Gastroesophageal sphincter (tissue), 4 donors: ENCODE measurements around the gene ADCY10. TPM values are rescaled to one million over a fixed set of nuclear protein-coding genes. Genes with fewer than 3 reads are reported as not detected.

Experiments used
- ATAC-seq: fragments of 150-250 bp; one replicate; pipeline ENCODE4 v1.9.1; 2016; ENCODE audit warnings: mild to moderate bottlenecking, moderate library complexity
- H3K27ac ChIP-seq, 4 donors: fragments of 200-600 bp; sonication (generic) in 3 of 4; 1 replicate in 3 of 4; 2 replicates in 1 of 4; pipeline ENCODE4 v1.5.1; 2016 to 2019
- H3K27me3 ChIP-seq: fragments of 200-600 bp; sonication (generic); one replicate; pipeline ENCODE4 v1.5.1; 2019
- H3K36me3 ChIP-seq, 2 donors: fragments of 200-600 bp; sonication (generic); one replicate each; pipeline ENCODE4 v1.5.1; 2019; ENCODE audit warnings: control low read depth in 1 of 2
- H3K4me1 ChIP-seq, 3 donors: fragments of 200-600 bp; sonication (generic); 1 replicate in 2 of 3; 2 replicates in 1 of 3; pipeline ENCODE4 v1.5.1; 2016 to 2019; ENCODE audit warnings: control low read depth in 2 of 3
- H3K4me3 ChIP-seq, 2 donors: fragments of 200-600 bp; sonication (generic); one replicate each; pipeline ENCODE4 v1.5.1; 2019; ENCODE audit warnings: mild to moderate bottlenecking in 1 of 2, moderate library complexity in 1 of 2
- H3K9me3 ChIP-seq, 3 donors: fragments of 200-600 bp; sonication (generic); one replicate each; pipeline ENCODE4 v1.5.1; 2017 to 2019; ENCODE audit warnings: control low read depth in 2 of 3
- CTCF ChIP-seq, 4 experiments: fragments of 200-600 bp in 2 of 4; fragments of 450-650 bp in 2 of 4; sonication (generic) in 1 of 4; IDR thresholded peaks; one replicate each; pipeline ENCODE4 v1.5.1; 2017 to 2019; ENCODE audit warnings: antibody characterized with exemption in 4 of 4, mild to moderate bottlenecking in 2 of 4, moderate library complexity in 2 of 4
- EP300 ChIP-seq: sonication (generic); formaldehyde crosslinking; IDR thresholded peaks from one replicate; pipeline ENCODE4 v1.6.1; 2017; ENCODE audit warnings: antibody characterized with exemption, mild to moderate bottlenecking
- POLR2A ChIP-seq, 2 donors: fragments of 450-650 bp; IDR thresholded peaks; one replicate each; pipeline ENCODE4 v1.6.1; 2017; ENCODE audit warnings: antibody characterized with exemption in 2 of 2, mild to moderate bottlenecking in 2 of 2, moderate library complexity in 1 of 2
- POLR2AphosphoS5 ChIP-seq: sonication (generic); formaldehyde crosslinking; IDR thresholded peaks from one replicate; pipeline ENCODE4 v1.6.1; 2017; ENCODE audit warnings: antibody characterized with exemption
- WGBS, 2 donors: methylation state at CpG; one replicate each; pipeline ENCODE4 v1.1.5; 2018; ENCODE audit warnings: low coverage in 1 of 2; 5-methylcytosine and 5-hydroxymethylcytosine counted together
- total RNA-seq, 4 donors: library from RNA; depleted of rRNA; stranded (reverse); fragments of >200 nt; gene quantifications; one replicate each; pipeline ENCODE4 v1.1.0, GENCODE V29; 2016

The ADCY10 gene
- total RNA-seq, 4 donors from 2014 or later = 0.12 to 0.16 TPM; not detected in 2

- Histone ChIP-seq H3K4me1 (peaks cover 3 to 63% (median 6%) of the 10 kb centered on the region in 3 donors), H3K36me3 (peaks cover 0 to 10% of the 10 kb centered on the region in 2 donors), H3K4me3 (no peak overlapping the region), H3K27ac (no peak overlapping the region), H3K27me3 (no peaks in the 10 kb centered on the region), H3K9me3 (no peaks in the 10 kb centered on the region)
- ATAC-seq = no peak
- WGBS, 2 donors = 33 to 59% methylated on average over 2 of the region's 2 CpGs
- no peak for TF ChIP-seq EP300
- no peak for TF ChIP-seq POLR2A (IDR thresholded peaks at IDR 0.05)
- TF ChIP-seq POLR2AphosphoS5 = no peak
- no peak for TF ChIP-seq CTCF (IDR thresholded peaks at IDR 0.05)
These were observed 152.5 kb downstream of the ADCY10 start for GRCh38 chr1:167761400-167761799.

Other genes with a start within 250 kb of the ADCY10 start
- gene MPZL1, start 192.2 kb downstream of the ADCY10 start, total RNA-seq = 100 to 1,000 TPM in 1 of 4 donors, 10 to 100 TPM in 3; 83.7 to 127 (median 95.8) TPM
- 100 to 1,000 TPM in 3 of 4 donors, 10 to 100 TPM in 1; 99.6 to 137 (median 115) TPM for gene DCAF6, start 22.5 kb upstream of the ADCY10 start, total RNA-seq
- gene MPC2, start 22.9 kb upstream of the ADCY10 start, total RNA-seq = 100 to 1,000 TPM in 1 of 4 donors, 10 to 100 TPM in 3; 43.8 to 102 (median 58.5) TPM
- 10 to 100 TPM; 17.4 to 36.9 (median 20.1) TPM for gene GPR161, start 222.8 kb upstream of the ADCY10 start, total RNA-seq